Natural killer cell (primary cell): Measurements from ENCODE around the gene RHOBTB3. TPM values are rescaled to one million over a fixed set of nuclear protein-coding genes. Genes with fewer than 3 reads are reported as not detected.

Experiments used
- ATAC-seq, 3 donors: fragments of 150-1000 bp in 2 of 3; fragments of 200-7000 bp in 1 of 3; cut with Tn5 transposase; 1 replicate in 1 of 3; 2 replicates in 2 of 3; pipeline ENCODE4 v1.10.0; 2021; ENCODE audit warnings: mild to moderate bottlenecking in 2 of 3, moderate library complexity in 2 of 3
- DNase-seq, 2 donors: peaks; one replicate each; pipeline versions ENCODE4 v3.0.0 to v3.0.0-alpha.2; 2013 to 2021; ENCODE audit warnings: mixed read lengths in 1 of 2
- H3K27ac ChIP-seq: one replicate; pipeline ENCODE4 v1.5.1; 2013; ENCODE audit warnings: mild to moderate bottlenecking, low read length
- H3K27me3 ChIP-seq: one replicate; pipeline ENCODE4 v1.6.1; 2013; ENCODE audit warnings: low read length; ENCODE audit not compliant: control insufficient read depth, insufficient read depth
- H3K36me3 ChIP-seq: one replicate; pipeline ENCODE4 v1.6.1; 2013; ENCODE audit warnings: low read length; ENCODE audit not compliant: control insufficient read depth, insufficient read depth
- H3K4me1 ChIP-seq: one replicate; pipeline ENCODE4 v1.6.1; 2013; ENCODE audit warnings: low read length; ENCODE audit not compliant: control insufficient read depth, insufficient read depth
- H3K4me3 ChIP-seq: one replicate; pipeline ENCODE4 v1.5.1; 2013; ENCODE audit warnings: low read length
- H3K9me3 ChIP-seq: one replicate; pipeline ENCODE4 v1.6.1; 2013; ENCODE audit warnings: low read length; ENCODE audit not compliant: control insufficient read depth, insufficient read depth
- H3K27ac Mint-ChIP-seq, 2 donors: one replicate each; pipeline ENCODE4 v1.8.0; 2022; ENCODE audit warnings: mild to moderate bottlenecking in 2 of 2, mixed read lengths in 2 of 2, moderate library complexity in 1 of 2
- H3K27me3 Mint-ChIP-seq, 2 donors: one replicate each; pipeline ENCODE4 v1.8.0; 2022; ENCODE audit warnings: low read depth in 2 of 2, mixed read lengths in 2 of 2
- H3K36me3 Mint-ChIP-seq: one replicate; pipeline ENCODE4 v1.8.0; 2022; ENCODE audit warnings: mixed read lengths
- H3K4me1 Mint-ChIP-seq, 2 donors: one replicate each; pipeline ENCODE4 v1.8.0; 2022; ENCODE audit warnings: mixed read lengths in 2 of 2
- H3K4me3 Mint-ChIP-seq: one replicate; pipeline ENCODE4 v1.8.0; 2022; ENCODE audit warnings: mild to moderate bottlenecking, moderate library complexity, mixed read lengths
- H3K9me3 Mint-ChIP-seq, 2 donors: one replicate each; pipeline ENCODE4 v1.8.0; 2022; ENCODE audit warnings: mixed read lengths in 2 of 2
- CTCF ChIP-seq: fragments of 200-600 bp; IDR thresholded peaks from one replicate; pipeline ENCODE4 v1.8.0; 2022; ENCODE audit warnings: antibody characterized with exemption
- WGBS: methylation state at CpG from one replicate; pipeline ENCODE4 v1.1.7; 2013; ENCODE audit warnings: missing lambda C conversion rate; ENCODE audit not compliant: insufficient coverage; 5-methylcytosine and 5-hydroxymethylcytosine counted together
- intact Hi-C: fragments of 100-400 bp; cut with micrococcal nuclease; formaldehyde crosslinking; loops from one replicate; pipeline ENCODE4 v1.14.2; 2022
- total RNA-seq, 4 donors: library from RNA; stranded (reverse); fragments of 120-200 nt in 1 of 4; gene quantifications; one replicate each; pipeline versions ENCODE4 v1.2.3 to v1.2.4, GENCODE V29; 2013 to 2022

Gene RHOBTB3
- total RNA-seq, 3 donors from 2014 or later (not counting 1 experiment from before 2014, with no cell fraction given), result 46.5 to 55.1 (median 46.5) TPM

- Histone ChIP-seq H3K4me1 (peaks cover 13% of the 10 kb centered on the region), H3K9me3 (no peaks in the 10 kb centered on the region), H3K4me3 (no peak overlapping the region), H3K27ac (no peak overlapping the region), H3K27me3 (no peaks in the 10 kb centered on the region), H3K36me3 (no peaks in the 10 kb centered on the region)
- Mint-ChIP-seq H3K4me1 (peaks cover 23 to 24% of the 10 kb centered on the region in 2 donors), H3K9me3 (no peaks in the 10 kb centered on the region), H3K27me3 (no peaks in the 10 kb centered on the region), H3K36me3 (peaks cover 10% of the 10 kb centered on the region), H3K27ac (peak overlapping the region; percentile 76 to 79), H3K4me3 (peak overlapping the region; percentile 51)
- ATAC-seq (peak; percentile 88 to 94 (median 94)), DNase-seq (peak; percentile 54 to 88)
- 57% methylated on average over 2 of the region's 4 CpGs for WGBS
- intact Hi-C loops, result loop anchor here (1.0 to 2.0 kb wide), 4 partner anchors 50 to 117 kb away; partner anchors contain the start of gene RHOBTB3
- TF ChIP-seq CTCF, result peak; percentile 94
Observed at GRCh38 chr5:95781101-95781583, 50.0 kb downstream of the RHOBTB3 start.

DNA sequence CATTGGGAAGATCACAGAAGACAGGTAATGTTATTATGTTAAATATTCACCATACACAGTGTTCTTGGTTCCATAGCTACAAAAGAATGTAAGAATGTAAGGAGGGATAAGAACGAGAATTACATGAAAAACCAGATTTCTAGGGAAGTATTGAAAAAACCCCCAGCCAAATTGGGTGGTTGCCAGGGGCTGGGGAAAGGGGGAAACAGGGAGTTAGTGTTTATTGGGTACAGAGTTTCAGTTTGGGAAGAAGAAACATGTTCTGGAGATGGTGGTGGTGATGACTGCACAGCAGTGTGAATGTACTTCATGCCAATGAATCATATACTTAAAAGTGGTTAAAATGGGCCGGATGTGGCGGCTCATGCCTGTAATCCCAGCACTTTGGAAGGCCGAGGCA, 51.0 kb downstream of the RHOBTB3 start:
- Histone ChIP-seq H3K4me1 (peaks cover 13% of the 10 kb centered on the region), H3K9me3 (no peaks in the 10 kb centered on the region), H3K36me3 (no peaks in the 10 kb centered on the region), H3K27ac (no peak overlapping the region), H3K27me3 (no peaks in the 10 kb centered on the region), H3K4me3 (no peak overlapping the region)
- WGBS, result 93% methylated on average over 4 of the region's 4 CpGs
- Mint-ChIP-seq H3K27ac (no peak overlapping the region), H3K27me3 (no peaks in the 10 kb centered on the region), H3K9me3 (no peaks in the 10 kb centered on the region), H3K4me3 (no peak overlapping the region), H3K4me1 (peaks cover 23 to 24% of the 10 kb centered on the region in 2 donors), H3K36me3 (peaks cover 18% of the 10 kb centered on the region)
- DNase-seq, result no peak
- ATAC-seq, result no peak
- intact Hi-C loops, result no loop called here
- no peak for TF ChIP-seq CTCF

- Histone ChIP-seq H3K4me1 (peaks cover 11% of the 10 kb centered on the region), H3K9me3 (no peaks in the 10 kb centered on the region), H3K36me3 (no peaks in the 10 kb centered on the region), H3K4me3 (no peak overlapping the region), H3K27me3 (no peaks in the 10 kb centered on the region), H3K27ac (no peak overlapping the region)
- Mint-ChIP-seq H3K27ac (no peak overlapping the region), H3K36me3 (peaks cover 18% of the 10 kb centered on the region), H3K4me1 (peaks cover 20% of the 10 kb centered on the region in 2 donors), H3K9me3 (no peaks in the 10 kb centered on the region), H3K27me3 (no peaks in the 10 kb centered on the region), H3K4me3 (no peak overlapping the region)
- intact Hi-C loops, result no loop called here
- 100% methylated on average over 2 of the region's 3 CpGs for WGBS
- TF ChIP-seq CTCF, result no peak
- ATAC-seq (no peak), DNase-seq (no peak)
Observed at GRCh38 chr5:95783661-95784060, 52.5 kb downstream of the RHOBTB3 start.
